Measurements from ENCODE around the gene MRPS11.
"Not testable (repeated sequence)": the region's sequence is repeated elsewhere in the genome, so short reads cannot be mapped to it uniquely, and the experiment has no call there.

MRPS11 gene

GRCh38 chr15:88490036-88490435, 22.5 kb downstream of the MRPS11 start:
- no peak for DNase-seq (ENCODE audit: low spot score)

GRCh38 chr15:88491158-88491557, 23.6 kb downstream of the MRPS11 start:
- no peak for DNase-seq (ENCODE audit: low spot score)

- no peak for DNase-seq (ENCODE audit: low spot score)
Observed at GRCh38 chr15:88493844-88494243, 26.3 kb downstream of the MRPS11 start.

GRCh38 chr15:88497109-88497765, 29.7 kb downstream of the MRPS11 start:
- DNase-seq (ENCODE audit: low spot score): no peak

- DNase-seq (ENCODE audit: low spot score): no peak
Observed at GRCh38 chr15:88498996-88499395, 31.5 kb downstream of the MRPS11 start.

- no peak for DNase-seq (ENCODE audit: low spot score)
Observed at GRCh38 chr15:88504445-88504844, 36.9 kb downstream of the MRPS11 start.

GRCh38 chr15:88505721-88506120, 38.2 kb downstream of the MRPS11 start:
- DNase-seq (ENCODE audit: low spot score): no peak

GRCh38 chr15:88506628-88507027, 39.1 kb downstream of the MRPS11 start:
- DNase-seq (ENCODE audit: low spot score): no peak

- no peak for DNase-seq (ENCODE audit: low spot score)
Observed at GRCh38 chr15:88509321-88509720, 41.8 kb downstream of the MRPS11 start.

- DNase-seq (ENCODE audit: low spot score): no peak
Observed at GRCh38 chr15:88509964-88510363, 42.5 kb downstream of the MRPS11 start.

- no peak for DNase-seq (ENCODE audit: low spot score)
Observed at GRCh38 chr15:88511161-88511560, 43.7 kb downstream of the MRPS11 start.

- DNase-seq (ENCODE audit: low spot score): no peak
Observed at GRCh38 chr15:88512078-88512477, 44.6 kb downstream of the MRPS11 start.

- peak; percentile 27 for DNase-seq (ENCODE audit: low spot score)
Observed at GRCh38 chr15:88512601-88513000, 45.1 kb downstream of the MRPS11 start.

GRCh38 chr15:88513195-88513594, 45.7 kb downstream of the MRPS11 start:
- peak; percentile 45 for DNase-seq (ENCODE audit: low spot score)

- DNase-seq (ENCODE audit: low spot score): no peak
Observed at GRCh38 chr15:88518903-88519302, 51.4 kb downstream of the MRPS11 start.

- DNase-seq (ENCODE audit: low spot score): not testable (repeated sequence)
Observed at GRCh38 chr15:88524094-88524493, 56.6 kb downstream of the MRPS11 start.

GRCh38 chr15:88525418-88525817, 57.9 kb downstream of the MRPS11 start:
- DNase-seq (ENCODE audit: low spot score): no peak

GRCh38 chr15:88526247-88526879, 58.9 kb downstream of the MRPS11 start:
- DNase-seq (ENCODE audit: low spot score): no peak

GRCh38 chr15:88529021-88529630, 61.6 kb downstream of the MRPS11 start:
- peak; percentile 38 for DNase-seq (ENCODE audit: low spot score)

Measured in AG08396 (cell line).